OCI-LY7 (cell line): Measurements from ENCODE around the gene CACNG8.

ENCODE experiments used
- CTCF ChIP-seq: fragments of 200-600 bp; sonication (generic); conservative IDR thresholded peaks from 2 replicates; pipeline ENCODE4 v1.5.1; 2014; ENCODE audit warnings: mild to moderate bottlenecking, antibody characterized with exemption, low read length, moderate library complexity, mixed read lengths
- EZH2phosphoT487 ChIP-seq: fragments of 200-600 bp; sonication (generic); IDR thresholded peaks from 2 replicates; pipeline ENCODE4 v1.6.1; 2018; ENCODE audit warnings: low read depth, borderline replicate concordance, mild to moderate bottlenecking, mixed run types, antibody characterized with exemption, low read length, moderate library complexity, mixed read lengths

- TF ChIP-seq CTCF, result no peak
- no peak for TF ChIP-seq EZH2phosphoT487
Observed at GRCh38 chr19:54023191-54023590, 60.5 kb downstream of the CACNG8 start.
